CD4-positive, alpha-beta T cell treated with Interleukin-4 for 1 hour (primary cell): ENCODE data around the gene LRRC26.
A peak's percentile ranks its signal among the peaks of the same experiment; 100 is the strongest.

Experiments used
- DNase-seq, 2 donors: peaks; one replicate each; pipeline ENCODE4 v3.0.0-alpha.2; 2020 to 2022

LRRC26 gene

DNA sequence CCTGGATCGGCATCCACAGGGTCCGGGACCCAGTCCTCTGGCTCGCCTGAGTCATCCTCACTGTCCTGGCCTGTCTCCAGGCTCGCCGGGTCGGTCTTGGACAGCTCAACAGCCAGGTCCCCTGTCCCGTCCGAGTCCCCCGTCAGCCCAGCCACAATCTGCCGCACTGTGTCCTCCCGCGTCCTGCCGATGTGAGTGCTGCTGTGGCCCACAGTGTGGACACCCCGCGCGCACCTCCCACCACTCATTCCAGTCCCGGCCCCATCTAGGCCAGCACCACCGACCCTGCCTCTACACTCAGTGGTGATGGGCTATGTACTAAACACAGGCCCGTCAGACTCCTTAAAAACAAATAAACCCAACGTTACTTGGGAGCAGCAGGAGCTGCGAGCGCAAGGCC, 11.8 kb upstream of the LRRC26 start:
- no peak for DNase-seq

DNA sequence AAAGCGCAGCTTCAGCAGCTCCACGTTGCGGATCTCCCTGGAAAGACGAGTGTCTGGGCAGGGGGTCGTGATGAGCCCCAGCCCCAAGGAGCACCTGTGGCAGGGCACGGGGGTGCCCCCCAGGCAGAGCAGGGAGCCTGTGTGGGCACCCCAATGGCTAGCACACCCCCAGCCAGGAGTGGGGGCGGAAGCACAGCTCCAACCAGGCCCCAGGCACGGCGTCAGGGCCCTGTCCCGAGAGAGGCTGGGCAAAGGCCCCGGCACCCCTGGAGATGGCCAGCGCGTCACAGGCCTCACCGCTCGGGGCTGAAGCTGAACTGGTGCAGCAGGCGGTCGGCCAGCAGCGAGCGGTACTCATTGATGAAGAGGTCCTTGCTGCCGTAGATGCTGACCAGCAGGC, 10.6 kb upstream of the LRRC26 start:
- no peak for DNase-seq

DNA sequence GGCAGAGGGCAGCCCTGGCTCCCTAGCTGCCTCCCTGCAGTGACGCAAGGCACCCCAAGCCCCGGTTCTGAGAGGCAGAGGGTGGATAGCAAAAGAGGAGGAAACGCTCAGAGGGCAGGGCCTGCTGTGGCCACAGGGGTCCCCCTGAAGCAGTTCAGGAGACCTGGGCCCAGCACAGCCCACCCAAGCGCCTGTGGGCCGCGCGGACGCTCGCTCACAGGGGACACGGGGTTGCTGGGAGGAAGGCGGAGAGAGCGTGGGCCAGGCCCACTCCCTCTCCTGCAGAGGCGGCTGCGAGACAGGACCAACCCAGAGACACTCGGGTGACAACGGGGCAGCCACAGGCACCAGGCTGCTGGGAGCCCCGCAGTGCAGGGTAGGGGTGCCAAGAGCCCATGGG, 9.9 kb upstream of the LRRC26 start:
- no peak for DNase-seq

DNA sequence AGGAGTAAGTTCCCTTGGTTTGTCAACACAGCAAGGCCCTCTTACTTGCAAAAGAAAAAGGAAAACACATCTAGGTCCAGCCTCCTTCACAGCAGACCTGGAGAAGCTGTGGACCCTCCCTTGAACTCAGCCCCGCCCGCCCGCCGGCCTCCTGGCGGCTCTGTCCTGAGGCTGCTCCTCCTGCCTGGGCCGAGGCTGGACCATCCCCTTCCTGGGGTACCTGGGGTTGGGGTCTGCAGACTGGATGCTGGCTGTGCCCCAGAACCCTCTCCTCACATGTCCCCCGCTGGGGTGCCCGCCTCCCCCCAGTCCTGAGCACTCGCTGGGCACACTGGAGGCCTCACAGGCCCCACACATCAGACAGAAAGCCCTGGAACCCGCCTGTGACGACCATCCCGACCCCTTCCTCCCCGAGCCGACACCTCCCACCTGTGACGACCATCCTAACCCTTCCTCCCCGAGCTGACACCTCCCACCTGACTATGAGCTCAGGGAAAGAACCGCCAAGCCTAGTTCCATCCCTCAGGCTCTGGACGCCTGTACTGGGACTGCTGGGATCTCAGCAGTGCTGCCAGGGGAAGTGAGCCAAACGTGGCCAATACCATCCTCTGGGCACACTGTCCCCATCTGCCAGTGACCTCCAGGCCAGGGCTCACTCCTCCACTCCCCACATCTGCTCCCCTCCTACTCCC, 9.2 kb upstream of the LRRC26 start:
- no peak for DNase-seq

DNA sequence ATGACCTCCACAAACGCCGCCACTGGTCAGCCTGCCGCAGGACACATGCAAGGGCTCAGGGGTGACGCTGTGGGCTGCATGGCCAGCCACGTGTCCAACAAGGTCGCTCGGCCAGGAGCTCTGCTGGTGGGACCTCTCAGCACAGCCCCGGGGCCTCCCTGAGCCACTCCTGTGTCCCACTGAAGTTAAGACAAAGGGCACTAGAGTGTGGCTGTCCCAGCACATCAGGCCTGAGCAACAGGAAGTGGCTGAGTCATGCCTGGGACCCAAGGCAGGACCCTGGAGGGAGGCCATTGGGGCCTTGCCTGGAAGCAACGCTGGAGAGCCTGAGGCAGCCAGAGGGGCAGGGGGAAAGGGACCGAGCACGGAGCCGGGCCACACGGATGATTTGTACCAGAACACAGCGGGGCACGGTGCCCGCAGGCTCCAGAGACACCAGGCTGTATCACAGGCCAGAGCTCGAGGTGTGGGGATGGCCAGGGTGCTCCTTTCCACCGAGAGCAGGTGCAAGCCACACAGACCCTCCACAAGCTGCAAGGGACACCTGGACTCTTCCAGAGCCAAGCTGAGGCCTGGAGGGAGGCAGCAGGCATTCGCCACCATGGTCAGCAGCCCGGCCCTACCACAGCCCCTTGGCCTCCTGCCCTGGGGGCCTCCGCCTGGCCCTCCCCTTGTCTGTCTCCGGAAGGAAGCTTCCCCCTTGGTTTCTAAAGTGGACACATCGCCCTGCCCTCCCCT, 8.5 kb upstream of the LRRC26 start:
- no peak for DNase-seq

DNA sequence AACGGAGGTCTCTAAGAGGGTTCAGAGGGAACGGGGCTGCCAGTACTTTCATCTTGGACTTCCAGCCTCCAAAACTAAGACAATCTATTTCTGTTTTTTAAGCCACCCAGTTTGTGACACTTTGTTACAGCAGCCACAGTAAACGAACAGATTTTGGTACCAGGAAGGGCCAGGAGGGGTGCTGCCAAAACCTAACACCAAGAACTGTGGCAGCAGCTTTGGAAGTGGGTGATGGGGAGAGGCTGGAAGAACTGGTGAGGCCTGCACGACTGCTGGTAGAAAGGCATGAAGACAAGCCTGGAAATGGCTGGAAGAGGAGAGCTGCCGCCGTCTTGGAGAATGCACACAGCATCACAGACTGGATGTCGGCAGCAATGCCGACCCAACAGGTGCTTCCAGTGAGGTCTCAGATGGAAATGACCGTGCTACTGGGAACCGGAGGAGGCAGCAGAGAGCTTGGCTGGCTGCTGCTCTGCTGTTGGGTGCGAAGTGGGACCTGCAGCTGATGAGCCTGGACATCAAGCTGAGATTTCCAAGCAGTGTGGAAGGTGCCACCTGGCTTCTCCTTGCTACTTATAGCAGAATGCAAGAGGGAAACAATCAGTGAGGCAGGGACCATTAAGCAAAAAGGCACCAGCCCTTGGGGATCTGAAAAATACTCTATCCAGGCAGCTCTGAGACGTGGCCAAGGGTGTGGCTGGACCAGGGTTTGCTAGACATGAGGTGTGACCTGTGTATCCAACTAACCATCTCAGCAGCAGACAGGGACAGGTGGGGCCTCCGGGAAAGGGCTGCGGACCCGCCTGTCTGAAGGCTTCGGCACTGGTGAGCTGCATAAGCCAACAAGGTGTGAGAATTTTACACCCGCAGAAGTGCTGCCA, 6.7 kb upstream of the LRRC26 start:
- peak; percentile 24 to 29 for DNase-seq

DNA sequence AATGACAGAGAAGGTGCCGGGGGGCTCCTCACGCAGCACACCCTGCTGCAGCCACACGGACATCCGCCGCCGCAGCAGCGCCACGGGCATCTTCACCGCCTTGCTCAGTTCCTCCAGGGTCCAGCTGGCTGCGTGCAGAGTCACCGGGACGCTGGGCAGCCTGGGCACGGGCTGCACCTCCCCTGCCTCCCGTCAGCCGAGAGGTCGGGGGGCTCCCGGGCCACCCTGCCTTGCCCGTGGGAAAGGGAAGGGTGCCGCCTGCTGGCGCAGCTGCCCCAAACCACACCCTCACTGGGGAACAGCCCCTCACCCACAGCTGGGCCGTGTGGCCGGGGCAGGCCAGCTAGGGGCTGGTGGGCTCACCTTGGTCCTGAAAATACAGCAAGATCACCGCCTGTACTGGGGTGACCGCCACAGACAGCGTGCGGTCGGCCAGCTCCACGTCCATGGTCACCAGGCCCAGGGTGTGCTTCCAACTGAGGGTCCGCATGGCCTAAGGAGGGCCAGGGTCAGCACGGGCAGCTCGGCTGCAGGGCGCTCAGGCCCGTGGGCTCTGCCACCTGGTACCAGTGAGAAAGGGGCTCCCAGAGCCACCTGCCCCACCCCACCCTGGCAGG, 5.6 kb upstream of the LRRC26 start:
- no peak for DNase-seq

DNA sequence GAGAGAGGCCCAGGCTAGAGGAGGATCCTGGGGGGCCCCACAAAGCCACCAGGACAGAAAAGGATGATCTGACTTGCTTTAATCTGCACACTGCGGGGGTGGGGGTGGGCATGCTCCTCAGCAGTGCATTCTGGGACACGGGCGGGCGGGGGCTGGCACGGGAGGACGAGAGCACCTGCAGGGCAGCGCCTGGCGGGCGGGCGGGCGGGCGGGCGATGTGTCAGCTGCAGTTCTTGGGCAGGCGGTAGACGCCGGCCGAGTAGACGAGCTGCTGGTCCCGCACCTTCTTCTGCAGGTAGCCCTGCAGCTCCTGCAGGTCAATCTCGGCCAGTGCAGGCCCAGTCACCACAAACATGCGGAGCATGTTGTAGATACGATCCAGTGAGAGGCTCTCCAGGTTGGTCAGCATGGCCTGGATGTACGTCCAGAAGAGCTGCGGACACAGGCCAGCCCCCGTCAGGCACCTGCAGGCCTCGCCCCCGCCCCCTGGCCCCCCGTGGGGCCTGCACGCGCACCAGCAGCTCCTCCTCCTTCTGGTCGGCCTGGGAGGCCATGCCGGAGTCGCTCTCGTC, 5.0 kb upstream of the LRRC26 start:
- DNase-seq, result no peak

DNA sequence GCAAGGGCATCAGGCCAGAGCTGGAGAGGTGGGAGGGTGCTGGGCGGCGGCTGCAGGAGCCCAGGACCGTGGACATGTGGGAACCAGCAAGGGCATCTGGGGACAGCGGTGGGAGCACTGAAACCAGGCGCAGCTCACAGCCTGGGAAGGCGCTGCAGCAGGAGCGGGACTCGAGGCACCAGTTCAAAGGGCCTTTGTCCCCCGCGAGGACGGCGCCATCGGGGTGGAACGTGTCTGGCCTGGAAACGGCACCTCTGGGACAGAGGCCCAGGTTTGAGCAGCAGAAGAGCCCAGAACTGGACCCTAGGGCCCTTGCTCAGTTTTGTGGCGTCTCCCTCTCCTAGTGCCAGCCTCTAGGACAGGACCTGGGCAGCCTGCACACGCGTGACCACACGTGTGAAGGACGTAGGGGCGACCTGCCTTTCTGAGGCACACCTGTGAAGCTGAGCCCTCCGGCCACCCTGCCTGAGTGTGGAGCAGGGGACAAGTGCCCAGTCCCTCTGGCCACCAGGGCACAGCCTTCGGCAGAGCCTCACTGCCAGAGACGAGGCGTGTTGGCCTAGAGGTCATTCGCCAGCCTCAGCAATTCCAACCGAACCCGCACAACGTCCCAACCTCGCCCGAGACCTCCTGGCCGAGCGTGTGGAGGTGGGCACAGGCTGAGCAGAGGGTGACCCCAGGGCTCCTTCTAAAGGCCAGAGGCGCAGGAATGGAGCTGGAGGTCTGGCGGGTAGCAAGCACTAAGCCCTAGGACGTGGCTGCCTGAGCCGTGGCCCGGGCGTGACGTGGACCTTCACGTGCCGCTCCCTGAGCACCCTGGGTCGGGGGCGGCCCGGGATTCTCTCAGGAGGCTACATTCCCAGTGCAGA, 4.2 kb upstream of the LRRC26 start:
- DNase-seq, result no peak

DNA sequence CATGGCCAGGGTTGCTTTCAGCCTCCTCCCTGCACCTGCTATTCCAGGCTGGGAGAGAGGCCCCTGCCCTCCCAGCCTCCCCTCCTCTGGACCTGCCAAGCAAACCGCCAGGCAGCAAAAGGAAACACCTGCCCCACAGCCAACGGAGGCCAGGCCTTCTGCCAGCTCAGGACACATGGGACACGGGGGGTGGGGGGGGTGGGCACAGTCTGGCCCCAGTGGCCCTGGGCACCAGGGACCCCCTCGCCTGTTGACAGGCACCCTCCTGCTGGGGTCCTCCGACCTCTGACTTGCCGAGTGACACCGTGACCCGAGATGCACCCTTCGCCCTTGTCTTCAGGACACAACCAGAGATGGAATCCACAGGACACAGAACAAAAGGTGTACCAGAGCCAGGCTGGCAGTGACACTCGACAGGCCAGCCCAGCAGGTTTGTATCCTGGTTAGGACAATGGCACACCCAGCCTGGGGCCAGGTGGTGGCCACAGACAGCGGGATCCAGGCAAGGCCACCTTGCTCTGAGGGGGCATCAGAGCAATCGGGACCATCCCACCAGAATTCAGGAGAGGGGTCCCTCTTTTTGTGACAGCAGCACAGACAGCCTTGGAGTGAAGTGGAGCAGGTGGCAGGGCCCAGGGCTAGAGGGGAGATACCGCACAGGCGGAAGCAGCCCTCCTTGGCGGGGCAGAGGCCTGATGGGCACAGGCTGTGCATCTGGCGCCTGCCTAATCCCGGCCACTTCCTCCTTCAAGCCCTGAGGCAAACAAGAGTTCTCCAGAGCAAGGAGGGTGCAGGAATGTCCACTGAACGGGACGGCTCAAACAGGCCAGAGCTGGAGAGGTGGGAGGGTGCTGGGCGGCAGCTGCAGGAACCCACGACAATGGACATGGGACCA, 3.3 kb upstream of the LRRC26 start:
- DNase-seq, result no peak

DNA sequence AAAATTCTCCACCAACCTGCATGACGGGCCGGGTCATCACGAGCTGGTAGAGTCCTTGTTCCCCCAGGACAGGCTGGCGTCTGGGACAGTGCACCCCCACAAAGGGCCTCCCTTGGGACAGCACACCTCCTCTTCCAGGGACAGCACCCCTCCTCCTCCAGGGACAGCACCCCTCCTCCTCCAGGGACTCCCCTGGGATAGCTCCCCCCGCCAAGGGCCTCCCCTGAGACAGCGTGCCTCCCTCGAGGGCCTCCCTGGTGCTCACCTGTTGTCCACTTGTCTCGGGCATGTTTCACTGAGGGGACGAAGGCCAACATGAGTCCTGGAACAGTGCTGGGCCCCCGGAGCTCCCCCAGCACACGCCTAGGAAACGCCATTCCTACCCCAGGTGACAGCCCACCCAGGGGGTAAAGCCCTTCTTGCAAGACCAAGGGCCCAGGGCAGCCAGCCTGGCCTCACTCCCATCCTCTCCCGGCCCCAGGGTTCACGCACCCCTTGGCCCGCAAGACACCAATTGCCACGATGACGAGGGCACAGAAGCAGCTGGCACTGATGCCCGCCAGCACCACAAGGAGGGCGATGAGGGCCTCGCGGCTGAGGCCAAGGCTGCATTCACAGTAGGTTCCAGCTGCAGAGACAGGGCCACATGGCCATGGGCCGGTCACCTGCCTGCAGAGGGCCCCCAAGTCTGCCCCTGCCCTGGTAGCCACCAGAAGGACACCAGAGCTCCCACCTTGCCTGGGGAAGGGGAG, 1.5 kb upstream of the LRRC26 start:
- no peak for DNase-seq

DNA sequence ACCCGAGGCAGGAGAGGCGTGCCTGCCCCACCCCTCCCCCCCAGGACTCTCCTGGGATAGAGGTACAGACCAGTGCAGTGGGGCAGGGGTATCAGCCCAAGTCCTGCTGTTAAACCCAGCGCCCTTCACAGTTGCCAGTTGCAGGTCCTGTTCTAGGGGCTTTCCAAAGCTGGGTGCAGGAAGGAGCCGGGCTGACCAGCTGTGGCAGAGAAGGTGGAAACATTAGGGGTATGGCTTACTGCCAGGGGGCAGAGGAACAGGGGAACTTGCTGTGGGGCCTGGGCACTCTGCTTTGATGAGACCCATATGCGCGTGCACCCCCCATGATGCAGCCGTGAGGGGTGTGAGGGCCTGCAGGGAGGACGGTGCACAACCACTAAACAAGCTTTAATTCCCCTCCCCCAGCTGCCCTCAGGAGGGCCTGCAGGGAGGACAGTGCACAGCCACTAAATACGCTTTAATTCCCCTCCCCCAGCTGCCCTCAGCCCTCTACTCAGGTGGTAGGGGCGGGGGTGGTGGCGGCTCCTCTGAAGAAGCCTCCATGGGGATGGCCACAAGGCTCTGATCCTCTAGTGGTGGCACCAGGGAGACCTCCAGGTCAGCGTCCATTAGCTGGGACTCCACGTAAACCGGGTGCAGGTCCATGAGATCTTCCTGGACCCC, 766 bp upstream of the LRRC26 start:
- DNase-seq, result no peak

DNA sequence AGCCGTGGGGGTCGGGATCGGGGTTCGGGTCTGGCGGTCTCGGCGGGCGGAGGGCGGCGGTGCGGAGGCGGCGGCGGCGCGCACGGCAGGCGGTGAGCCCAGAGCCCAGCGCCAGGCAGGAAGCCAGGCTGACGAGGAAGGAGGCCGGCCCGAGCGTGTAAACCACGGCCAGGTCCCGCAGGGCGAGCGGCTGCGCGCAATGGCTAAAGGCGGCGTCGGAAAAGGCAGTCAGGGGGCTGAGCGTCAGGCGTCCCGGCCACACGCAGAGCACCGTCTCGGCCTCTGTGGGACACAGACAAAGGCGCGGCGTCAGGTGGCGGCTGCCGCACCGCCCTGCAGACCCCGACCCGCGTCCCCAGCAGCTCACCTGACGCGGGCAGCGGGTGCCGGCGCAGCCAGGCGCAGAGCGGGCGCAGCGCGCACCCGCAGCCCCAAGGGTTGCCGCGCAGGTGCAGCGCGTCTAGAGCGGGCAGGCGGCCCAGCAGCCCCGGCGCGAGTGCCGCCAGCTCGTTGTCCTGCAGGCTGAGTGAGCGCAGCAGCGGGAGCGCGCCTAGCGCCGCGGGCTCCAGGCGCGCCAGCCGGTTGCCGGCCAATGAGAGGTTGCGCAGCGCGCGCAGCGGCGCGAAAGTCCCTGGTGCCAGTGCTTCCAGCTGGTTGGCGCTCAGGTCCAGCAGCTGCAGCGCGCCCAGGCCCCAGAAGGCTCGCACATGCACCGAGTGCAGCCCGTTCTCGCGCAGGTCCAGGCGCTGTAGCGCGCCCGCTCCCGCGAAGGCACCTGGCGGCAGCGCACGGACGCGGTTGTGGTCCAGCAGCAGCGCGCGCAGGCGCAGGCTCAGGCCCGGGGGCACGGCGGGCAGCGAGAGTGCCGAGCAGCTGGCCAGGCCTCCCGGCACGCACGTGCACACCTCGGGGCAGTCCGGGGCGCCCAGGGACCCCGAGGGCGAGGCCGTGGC, 671 bp downstream of the LRRC26 start:
- no peak for DNase-seq

DNA sequence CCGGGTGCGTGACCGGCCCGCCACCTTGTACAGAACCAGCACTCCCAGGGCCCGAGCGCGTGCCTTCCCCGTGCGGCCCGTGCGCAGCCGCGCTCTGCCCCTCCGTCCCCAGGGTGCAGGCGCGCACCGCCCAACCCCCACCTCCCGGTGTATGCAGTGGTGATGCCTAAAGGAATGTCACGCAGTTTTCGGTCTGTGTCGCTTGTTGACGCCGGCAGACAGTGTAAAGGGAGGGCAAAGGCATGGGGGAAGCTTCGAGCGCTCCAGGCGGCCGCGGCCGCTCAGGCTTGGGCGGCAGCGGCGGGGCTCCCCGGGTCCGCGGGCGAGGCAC, 1.3 kb downstream of the LRRC26 start:
- no peak for DNase-seq

DNA sequence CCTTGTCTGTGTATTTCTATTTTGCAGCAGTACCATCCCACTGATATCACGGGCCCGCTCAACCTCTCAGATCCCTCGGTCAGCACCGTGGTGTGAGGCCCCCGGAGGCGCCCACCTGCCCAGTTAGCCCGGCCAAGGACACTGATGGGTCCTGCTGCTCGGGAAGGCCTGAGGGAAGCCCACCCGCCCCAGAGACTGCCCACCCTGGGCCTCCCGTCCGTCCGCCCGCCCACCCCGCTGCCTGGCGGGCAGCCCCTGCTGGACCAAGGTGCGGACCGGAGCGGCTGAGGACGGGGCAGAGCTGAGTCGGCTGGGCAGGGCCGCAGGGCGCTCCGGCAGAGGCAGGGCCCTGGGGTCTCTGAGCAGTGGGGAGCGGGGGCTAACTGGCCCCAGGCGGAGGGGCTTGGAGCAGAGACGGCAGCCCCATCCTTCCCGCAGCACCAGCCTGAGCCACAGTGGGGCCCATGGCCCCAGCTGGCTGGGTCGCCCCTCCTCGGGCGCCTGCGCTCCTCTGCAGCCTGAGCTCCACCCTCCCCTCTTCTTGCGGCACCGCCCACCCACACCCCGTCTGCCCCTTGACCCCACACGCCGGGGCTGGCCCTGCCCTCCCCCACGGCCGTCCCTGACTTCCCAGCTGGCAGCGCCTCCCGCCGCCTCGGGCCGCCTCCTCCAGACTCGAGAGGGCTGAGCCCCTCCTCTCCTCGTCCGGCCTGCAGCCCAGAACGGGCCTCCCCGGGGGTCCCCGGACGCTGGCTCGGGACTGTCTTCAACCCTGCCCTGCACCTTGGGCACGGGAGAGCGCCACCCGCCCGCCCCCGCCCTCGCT, 1.9 kb downstream of the LRRC26 start:
- no peak for DNase-seq

DNA sequence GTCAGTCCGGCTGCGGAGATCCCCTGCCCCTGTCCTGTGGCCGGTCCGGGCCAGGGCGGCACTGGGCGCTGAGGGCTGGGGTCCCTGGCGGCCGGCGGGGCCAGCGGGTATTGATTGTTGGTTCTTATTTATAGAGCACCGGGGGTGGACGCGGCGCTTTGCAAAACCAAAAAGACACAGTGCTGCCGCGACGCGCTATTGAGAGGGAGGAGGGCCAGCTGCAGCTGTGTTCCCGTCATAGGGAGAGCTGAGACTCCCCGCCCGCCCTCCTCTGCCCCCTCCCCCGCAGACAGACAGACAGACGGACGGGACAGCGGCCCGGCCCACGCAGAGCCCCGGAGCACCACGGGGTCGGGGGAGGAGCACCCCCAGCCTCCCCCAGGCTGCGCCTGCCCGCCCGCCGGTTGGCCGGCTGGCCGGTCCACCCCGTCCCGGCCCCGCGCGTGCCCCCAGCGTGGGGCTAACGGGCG, 2.5 kb downstream of the LRRC26 start:
- DNase-seq, result no peak
